Measurements from ENCODE around the gene NUP58. TPM values are rescaled to one million over a fixed set of nuclear protein-coding genes. Genes with fewer than 3 reads are reported as not detected.

The NUP58 gene, protein sequence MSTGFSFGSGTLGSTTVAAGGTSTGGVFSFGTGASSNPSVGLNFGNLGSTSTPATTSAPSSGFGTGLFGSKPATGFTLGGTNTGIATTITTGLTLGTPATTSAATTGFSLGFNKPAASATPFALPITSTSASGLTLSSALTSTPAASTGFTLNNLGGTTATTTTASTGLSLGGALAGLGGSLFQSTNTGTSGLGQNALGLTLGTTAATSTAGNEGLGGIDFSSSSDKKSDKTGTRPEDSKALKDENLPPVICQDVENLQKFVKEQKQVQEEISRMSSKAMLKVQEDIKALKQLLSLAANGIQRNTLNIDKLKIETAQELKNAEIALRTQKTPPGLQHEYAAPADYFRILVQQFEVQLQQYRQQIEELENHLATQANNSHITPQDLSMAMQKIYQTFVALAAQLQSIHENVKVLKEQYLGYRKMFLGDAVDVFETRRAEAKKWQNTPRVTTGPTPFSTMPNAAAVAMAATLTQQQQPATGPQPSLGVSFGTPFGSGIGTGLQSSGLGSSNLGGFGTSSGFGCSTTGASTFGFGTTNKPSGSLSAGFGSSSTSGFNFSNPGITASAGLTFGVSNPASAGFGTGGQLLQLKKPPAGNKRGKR
- total RNA-seq = 100 to 1,000 TPM; 124 to 165 TPM

DNA sequence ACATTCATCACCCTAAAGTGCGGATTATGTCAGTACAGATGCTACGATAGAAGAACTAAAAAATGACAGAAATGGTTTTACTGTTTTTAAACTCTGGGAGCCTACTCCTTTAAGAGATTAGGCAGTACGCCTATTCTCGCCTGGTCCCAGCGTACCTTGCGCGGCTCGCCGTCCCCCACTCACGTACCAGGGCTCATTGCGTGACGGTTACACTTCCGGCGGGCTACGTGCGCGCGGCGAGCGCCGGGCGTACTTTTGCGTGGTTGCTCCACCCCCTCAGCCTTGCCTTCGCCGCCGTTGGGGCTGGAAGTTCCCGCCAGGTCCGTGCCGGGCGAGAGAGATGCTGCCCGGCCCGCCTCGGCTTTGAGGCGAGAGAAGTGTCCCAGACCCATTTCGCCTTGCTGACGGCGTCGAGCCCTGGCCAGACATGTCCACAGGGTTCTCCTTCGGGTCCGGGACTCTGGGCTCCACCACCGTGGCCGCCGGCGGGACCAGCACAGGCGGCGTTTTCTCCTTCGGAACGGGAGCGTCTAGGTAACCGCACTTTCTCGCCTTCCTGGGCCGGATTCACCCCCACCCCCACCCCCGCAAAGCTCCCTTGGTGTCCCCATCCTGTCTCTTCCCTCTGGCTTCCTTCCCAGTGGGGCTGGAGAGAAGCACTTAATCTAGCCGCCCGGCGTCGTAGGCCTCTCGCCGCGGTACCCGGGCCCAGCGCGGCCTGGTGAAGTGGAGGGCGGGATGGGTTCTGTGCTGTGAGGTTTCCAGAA, at the start of gene NUP58:
NUP58 (plus strand) TSS at position 279 of the 767 bp plus-strand sequence; CDS start at position 428, 149 bp downstream.
- peak; percentile 99 for ATAC-seq (replicated peaks)
- Mint-ChIP-seq H3K36me3 (ENCODE audit: low read depth) (peaks cover 49% of the 10 kb centered on the region), H3K4me3 (peak within 1 kb of the TSS; percentile 96), H3K27ac (peak within 1 kb of the TSS; percentile 92), H3K9me3 (no peaks in the 10 kb centered on the region), H3K27me3 (no peaks in the 10 kb centered on the region), H3K4me1 (peaks cover 17% of the 10 kb centered on the region)

DNA sequence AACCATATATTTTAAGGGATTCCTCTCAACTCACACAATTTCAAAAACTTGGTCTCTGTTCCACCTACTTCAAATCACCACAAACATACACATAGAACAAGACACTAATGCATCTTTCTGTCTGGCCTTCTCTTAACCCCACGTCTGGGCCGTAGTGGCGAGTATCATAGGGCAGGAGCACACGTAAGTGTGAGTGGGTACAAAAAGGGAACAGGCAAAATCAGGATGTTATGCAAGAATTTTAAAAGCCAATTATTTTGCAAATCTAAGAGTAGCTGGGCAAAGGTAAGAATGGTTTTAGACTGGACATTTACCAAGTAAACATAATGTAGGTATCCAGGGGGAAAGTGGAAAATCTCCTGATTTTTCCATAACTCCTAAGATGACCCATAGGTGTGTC, 49.2 kb upstream of the NUP58 start:
- Mint-ChIP-seq H3K9me3 (no peaks in the 10 kb centered on the region), H3K27me3 (no peaks in the 10 kb centered on the region), H3K4me3 (no peak overlapping the region), H3K4me1 (no peaks in the 10 kb centered on the region), H3K36me3 (ENCODE audit: low read depth) (peaks cover 93% of the 10 kb centered on the region), H3K27ac (no peak overlapping the region)
- no peak for ATAC-seq (replicated peaks)

DNA sequence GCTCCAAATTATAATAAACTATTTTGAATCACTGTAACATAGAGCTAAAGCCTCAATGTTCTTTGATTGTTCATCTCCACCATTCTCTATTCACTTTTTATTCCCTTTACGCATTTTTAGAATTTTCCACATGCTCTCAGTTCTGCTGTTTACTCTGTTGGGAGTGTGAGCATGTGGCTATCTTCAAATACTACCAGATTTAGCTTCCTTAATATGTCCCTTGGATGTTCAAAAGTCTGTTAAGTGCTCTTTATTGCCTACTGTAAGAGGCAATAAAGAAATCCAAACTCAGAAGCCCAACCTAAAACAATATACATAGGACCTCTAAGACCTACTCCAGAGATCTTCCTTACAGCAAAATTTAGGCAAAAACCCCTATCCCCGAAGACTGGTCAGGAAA, 48.7 kb upstream of the NUP58 start:
- Mint-ChIP-seq H3K36me3 (ENCODE audit: low read depth) (peaks cover 97% of the 10 kb centered on the region), H3K4me1 (no peaks in the 10 kb centered on the region), H3K4me3 (no peak overlapping the region), H3K27ac (peak overlapping the region; percentile 21), H3K9me3 (no peaks in the 10 kb centered on the region), H3K27me3 (no peaks in the 10 kb centered on the region)
- ATAC-seq (replicated peaks) = no peak

DNA sequence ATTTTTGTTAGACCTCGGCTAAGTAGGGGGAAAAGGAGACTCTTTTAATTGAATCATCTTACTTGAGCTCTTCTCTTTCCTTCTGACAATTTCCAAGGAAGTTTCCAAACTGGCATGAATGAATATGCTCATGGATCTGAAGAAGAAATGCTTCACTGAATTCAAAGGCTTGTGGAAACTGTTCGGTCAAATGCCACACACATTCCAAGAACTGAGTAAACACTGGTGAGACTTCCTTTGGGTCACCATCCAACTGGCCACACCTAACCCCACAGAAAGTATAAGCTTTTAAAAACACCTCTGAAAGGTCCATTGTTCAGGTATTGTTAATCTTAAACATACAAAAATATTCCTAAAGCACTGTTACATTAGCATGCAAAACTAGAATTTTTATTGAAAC, 47.7 kb upstream of the NUP58 start:
- H3K9me3 Mint-ChIP-seq = no peaks in the 10 kb centered on the region
- peaks cover 93% of the 10 kb centered on the region for H3K36me3 Mint-ChIP-seq (ENCODE audit: low read depth)
- no peaks in the 10 kb centered on the region for H3K4me1 Mint-ChIP-seq
- ATAC-seq (replicated peaks) = no peak
- no peak overlapping the region for H3K27ac Mint-ChIP-seq
- H3K4me3 Mint-ChIP-seq = no peak overlapping the region
- H3K27me3 Mint-ChIP-seq = no peaks in the 10 kb centered on the region

DNA sequence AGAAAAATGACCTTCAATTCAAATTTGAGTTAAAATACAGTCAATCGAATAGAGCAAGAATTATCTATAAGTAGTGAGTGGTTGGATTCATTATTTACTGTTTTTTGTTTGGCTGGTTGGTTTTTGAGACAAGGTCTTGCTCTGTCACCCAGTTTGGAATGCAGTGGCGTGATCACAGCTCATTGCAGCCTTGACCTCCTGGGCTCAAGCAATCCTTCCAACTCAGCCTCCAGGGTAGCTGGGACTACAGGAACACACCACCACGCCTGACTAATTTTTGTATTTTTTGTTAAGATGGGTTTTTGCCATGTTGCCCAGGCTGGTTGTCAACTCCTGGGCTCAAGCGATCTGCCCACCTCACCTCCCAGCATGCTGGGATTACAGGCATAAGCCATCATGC, 39.2 kb upstream of the NUP58 start:
- H3K27me3 Mint-ChIP-seq = no peaks in the 10 kb centered on the region
- no peaks in the 10 kb centered on the region for H3K9me3 Mint-ChIP-seq
- no peaks in the 10 kb centered on the region for H3K4me1 Mint-ChIP-seq
- ATAC-seq (replicated peaks) = no peak
- no peak overlapping the region for H3K27ac Mint-ChIP-seq
- H3K4me3 Mint-ChIP-seq = no peak overlapping the region
- peaks cover 81% of the 10 kb centered on the region for H3K36me3 Mint-ChIP-seq (ENCODE audit: low read depth)

DNA sequence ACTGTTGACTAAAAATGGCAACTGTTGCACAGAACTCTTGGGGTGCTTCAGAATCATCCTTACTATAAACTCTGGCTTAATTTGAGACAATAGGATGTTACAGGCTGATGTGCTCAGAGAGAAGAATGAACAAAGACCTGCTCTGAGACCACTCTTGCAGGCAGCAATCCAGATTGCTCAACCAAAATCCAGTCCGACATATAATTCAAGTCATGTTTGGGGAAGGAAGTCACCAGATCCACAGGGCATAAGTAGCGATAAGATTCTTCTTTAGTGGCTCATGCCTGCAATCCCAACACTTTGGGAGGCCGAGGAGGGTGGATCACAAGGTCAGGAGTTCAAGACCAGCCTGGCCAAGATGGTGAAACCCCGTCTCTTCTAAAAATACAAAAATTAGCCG, 34.7 kb upstream of the NUP58 start:
- H3K9me3 Mint-ChIP-seq = no peaks in the 10 kb centered on the region
- no peaks in the 10 kb centered on the region for H3K27me3 Mint-ChIP-seq
- H3K27ac Mint-ChIP-seq = no peak overlapping the region
- H3K4me1 Mint-ChIP-seq = peaks cover 12% of the 10 kb centered on the region
- H3K36me3 Mint-ChIP-seq (ENCODE audit: low read depth) = peaks cover 71% of the 10 kb centered on the region
- ATAC-seq (replicated peaks) = no peak
- H3K4me3 Mint-ChIP-seq = no peak overlapping the region

DNA sequence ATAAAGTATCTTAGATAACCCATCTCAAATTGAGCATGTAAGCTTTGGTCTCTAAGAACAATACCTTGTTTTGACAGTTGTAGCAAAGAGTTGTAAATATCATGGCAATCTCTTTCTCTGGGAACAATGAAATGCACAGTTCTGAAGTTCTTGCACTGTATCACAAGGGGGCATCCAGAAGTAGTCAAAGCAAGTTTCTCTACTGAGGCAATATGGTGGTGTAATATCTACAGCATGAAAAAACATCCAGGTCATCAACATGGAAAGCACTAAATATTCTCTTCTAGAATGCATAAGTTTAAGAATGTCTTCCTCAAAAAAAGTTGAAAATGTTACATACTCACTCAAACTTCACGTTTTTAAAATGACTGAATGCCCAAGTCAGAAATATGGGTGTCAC, 33.7 kb upstream of the NUP58 start:
- ATAC-seq (replicated peaks) = peak; percentile 75
- Mint-ChIP-seq H3K4me1 (peaks cover 13% of the 10 kb centered on the region), H3K27me3 (no peaks in the 10 kb centered on the region), H3K9me3 (no peaks in the 10 kb centered on the region), H3K36me3 (ENCODE audit: low read depth) (peaks cover 71% of the 10 kb centered on the region), H3K4me3 (no peak overlapping the region), H3K27ac (peak overlapping the region; percentile 21)

DNA sequence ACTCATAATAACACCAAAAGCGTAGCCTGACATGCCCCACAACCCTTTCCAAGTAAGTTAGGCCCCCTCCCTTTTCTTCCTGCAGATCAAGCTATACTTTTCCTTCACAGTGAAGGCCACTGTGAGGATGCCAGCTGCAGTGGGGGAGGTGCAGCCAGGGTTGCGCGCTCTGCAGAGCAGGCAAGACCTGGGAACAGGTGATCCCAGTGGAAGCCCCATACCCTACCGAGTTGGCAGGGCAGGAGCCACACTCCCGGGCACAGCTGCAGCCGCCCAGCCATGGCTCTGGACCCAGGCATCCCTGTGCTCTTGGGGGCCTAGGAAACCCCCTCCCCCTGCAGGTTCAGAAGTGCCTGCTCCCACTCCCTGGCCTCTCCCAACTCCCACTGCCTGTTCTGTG, 32.9 kb upstream of the NUP58 start:
- Mint-ChIP-seq H3K36me3 (ENCODE audit: low read depth) (peaks cover 71% of the 10 kb centered on the region), H3K27me3 (no peaks in the 10 kb centered on the region), H3K4me3 (no peak overlapping the region), H3K9me3 (no peaks in the 10 kb centered on the region), H3K27ac (peak overlapping the region; percentile 21), H3K4me1 (peaks cover 13% of the 10 kb centered on the region)
- ATAC-seq (replicated peaks) = no peak

DNA sequence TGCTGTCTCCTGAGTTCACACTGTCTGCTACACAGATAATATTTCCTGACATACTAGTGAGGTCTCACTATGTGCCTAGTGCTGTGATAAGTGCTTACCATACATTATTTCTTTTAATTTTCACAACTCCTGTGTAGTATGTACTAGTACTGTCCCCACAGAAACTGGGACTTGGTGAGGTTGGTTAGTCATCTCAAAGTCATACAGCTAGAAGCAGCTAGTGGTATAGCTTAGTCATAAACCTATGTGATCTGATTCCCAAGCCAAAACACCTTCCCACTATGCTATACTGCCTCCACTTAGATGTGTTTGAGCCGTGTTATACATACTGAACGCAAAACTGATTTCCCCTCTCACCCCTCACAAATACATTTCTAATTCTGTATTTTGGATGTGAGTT, 24.7 kb upstream of the NUP58 start:
- Mint-ChIP-seq H3K4me3 (peak overlapping the region; percentile 55), H3K4me1 (peaks cover 42% of the 10 kb centered on the region), H3K36me3 (ENCODE audit: low read depth) (peaks cover 46% of the 10 kb centered on the region), H3K27ac (peak overlapping the region; percentile 57), H3K27me3 (no peaks in the 10 kb centered on the region), H3K9me3 (no peaks in the 10 kb centered on the region)
- ATAC-seq (replicated peaks) = peak; percentile 93

DNA sequence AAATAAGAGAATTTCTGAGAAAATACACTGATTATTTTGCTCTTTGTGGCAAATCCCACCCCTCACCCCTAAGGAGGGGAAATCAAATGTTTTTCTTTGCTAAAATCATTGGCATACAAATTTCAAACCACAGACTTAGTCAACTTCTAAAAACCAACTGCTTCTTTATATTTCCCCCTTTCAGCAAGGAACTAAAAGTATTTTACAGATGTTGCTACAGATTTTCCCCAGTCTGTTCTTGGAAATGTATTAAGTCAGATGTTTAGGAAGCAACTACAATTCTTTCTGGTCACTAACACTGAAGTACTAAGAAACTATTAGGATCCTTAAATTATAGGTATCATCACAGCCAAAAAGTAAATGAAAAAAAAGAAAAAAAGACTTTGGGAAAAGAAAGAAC, 21.0 kb upstream of the NUP58 start:
- peaks cover 34% of the 10 kb centered on the region for H3K36me3 Mint-ChIP-seq (ENCODE audit: low read depth)
- H3K27me3 Mint-ChIP-seq = no peaks in the 10 kb centered on the region
- H3K4me3 Mint-ChIP-seq = peak overlapping the region; percentile 78
- peaks cover 64% of the 10 kb centered on the region for H3K4me1 Mint-ChIP-seq
- H3K9me3 Mint-ChIP-seq = no peaks in the 10 kb centered on the region
- no peak for ATAC-seq (replicated peaks)
- peak overlapping the region; percentile 77 for H3K27ac Mint-ChIP-seq

DNA sequence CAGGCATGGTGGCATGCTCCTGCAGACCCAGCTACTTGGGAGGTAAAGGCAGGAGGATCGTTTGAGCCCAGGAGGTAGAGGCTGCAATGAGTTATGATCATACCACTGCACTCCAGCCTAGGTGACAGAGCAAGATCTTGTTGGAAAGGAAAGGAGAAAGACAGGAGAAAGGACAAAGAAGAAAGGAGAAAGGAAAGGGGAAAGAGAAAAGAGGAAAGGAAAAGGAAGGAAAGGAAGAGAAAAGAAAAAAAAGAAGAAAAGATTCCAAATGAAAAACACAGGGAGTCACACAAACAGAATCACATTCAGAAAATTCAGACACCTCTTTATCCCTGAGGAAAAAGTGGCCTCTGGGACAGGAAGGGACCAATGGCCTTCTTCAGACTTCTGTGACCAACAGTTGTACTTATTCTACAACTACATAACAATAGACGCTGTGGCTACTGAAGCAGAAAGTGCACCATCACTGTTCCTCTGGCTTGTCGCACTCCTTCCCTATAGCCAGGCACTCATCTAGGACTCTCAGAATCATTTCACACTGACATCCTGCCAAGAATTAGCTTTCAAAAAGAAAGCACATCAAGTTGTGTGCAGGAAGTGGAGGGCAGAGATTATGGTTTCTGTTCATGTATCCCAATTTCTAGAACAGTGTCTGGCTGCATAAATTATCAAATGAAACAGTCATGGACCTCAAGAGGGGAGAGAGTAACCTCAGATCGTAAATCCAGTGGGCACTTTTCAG, 20.1 kb upstream of the NUP58 start:
- peaks cover 65% of the 10 kb centered on the region for H3K4me1 Mint-ChIP-seq
- no peaks in the 10 kb centered on the region for H3K9me3 Mint-ChIP-seq
- peak; percentile 78 for ATAC-seq (replicated peaks)
- H3K36me3 Mint-ChIP-seq (ENCODE audit: low read depth) = peaks cover 31% of the 10 kb centered on the region
- no peaks in the 10 kb centered on the region for H3K27me3 Mint-ChIP-seq
- peak overlapping the region; percentile 77 for H3K27ac Mint-ChIP-seq
- H3K4me3 Mint-ChIP-seq = peak overlapping the region; percentile 78

DNA sequence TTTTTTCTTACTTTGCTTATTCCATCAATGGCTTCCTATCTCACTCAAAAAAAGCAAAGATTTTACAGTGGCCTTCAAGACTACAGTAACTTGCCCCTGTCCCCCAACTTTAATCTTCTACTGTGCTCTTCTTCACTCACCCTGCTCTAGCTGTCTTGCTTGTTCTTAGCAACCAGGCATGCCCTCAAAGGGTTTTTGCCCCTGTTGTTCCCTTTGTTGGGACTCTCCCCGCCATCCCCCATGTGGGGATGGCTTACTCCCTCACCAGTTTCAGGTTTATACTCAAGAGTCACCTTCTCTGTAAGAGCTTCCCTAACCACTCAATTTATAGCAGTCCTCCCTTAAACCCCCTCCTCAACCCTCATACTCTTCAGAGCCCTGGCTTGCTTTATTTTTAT, 19.5 kb upstream of the NUP58 start:
- Mint-ChIP-seq H3K27ac (peak overlapping the region; percentile 77), H3K27me3 (no peaks in the 10 kb centered on the region), H3K4me1 (peaks cover 61% of the 10 kb centered on the region), H3K4me3 (peak overlapping the region; percentile 78), H3K36me3 (ENCODE audit: low read depth) (peaks cover 30% of the 10 kb centered on the region), H3K9me3 (no peaks in the 10 kb centered on the region)
- peak; percentile 75 for ATAC-seq (replicated peaks)

DNA sequence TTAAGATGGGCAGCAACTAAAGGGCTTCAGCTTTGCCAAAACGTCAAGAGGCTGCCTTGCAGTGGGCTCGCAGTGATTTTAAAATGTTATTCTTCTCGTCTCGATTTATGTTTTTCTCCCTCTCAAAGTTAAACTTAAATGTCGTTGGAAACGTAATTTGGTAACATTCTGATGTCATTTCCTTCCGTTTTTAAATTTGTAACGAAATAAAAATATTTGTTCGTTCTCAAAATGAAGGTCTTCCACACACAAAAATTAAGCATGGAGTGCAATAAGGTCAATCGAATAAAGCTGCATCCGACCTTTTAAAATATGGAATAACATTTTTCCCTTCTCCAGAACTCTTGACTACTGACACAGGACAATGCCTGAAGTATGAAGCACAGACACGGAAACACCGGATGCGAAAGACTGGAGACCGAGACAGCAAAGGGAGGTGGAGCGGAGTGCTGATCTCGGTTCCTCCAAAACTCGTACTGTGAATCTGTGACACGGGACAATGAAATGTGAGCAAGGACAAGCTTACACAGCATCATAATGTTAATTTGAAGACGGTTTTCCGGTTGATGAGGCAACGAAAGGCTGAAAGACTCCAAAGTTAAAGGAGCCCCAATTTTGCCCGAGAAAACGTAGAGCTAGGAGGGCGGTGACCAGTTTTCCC, 15.0 kb upstream of the NUP58 start:
- H3K9me3 Mint-ChIP-seq = no peaks in the 10 kb centered on the region
- peak overlapping the region; percentile 96 for H3K27ac Mint-ChIP-seq
- H3K27me3 Mint-ChIP-seq = no peaks in the 10 kb centered on the region
- peak overlapping the region; percentile 97 for H3K4me3 Mint-ChIP-seq
- H3K36me3 Mint-ChIP-seq (ENCODE audit: low read depth) = peaks cover 28% of the 10 kb centered on the region
- peaks cover 31% of the 10 kb centered on the region for H3K4me1 Mint-ChIP-seq
- ATAC-seq (replicated peaks) = peak; percentile 28

Measured in activated T-helper 17 cell treated with anti-CD3 and anti-CD28 coated beads, Interleukin-2, amount 50 U/mL, for 72 hours (primary cell).